AG10803 (cell line): ENCODE results near the gene GPR35.

Experiments used
- DNase-seq: peaks from one replicate; pipeline ENCODE4 v3.0.0; 2010; ENCODE audit warnings: low read depth
- H3K4me3 ChIP-seq: 2 replicates; pipeline ENCODE4 v1.5.1; 2011; ENCODE audit warnings: mild to moderate bottlenecking, low read length, control low read depth
- CTCF ChIP-seq: conservative IDR thresholded peaks from 2 replicates; pipeline ENCODE4 v1.5.1; 2011; ENCODE audit warnings: mild to moderate bottlenecking, low read length, control low read depth, inconsistent platforms

The GPR35 gene

DNA sequence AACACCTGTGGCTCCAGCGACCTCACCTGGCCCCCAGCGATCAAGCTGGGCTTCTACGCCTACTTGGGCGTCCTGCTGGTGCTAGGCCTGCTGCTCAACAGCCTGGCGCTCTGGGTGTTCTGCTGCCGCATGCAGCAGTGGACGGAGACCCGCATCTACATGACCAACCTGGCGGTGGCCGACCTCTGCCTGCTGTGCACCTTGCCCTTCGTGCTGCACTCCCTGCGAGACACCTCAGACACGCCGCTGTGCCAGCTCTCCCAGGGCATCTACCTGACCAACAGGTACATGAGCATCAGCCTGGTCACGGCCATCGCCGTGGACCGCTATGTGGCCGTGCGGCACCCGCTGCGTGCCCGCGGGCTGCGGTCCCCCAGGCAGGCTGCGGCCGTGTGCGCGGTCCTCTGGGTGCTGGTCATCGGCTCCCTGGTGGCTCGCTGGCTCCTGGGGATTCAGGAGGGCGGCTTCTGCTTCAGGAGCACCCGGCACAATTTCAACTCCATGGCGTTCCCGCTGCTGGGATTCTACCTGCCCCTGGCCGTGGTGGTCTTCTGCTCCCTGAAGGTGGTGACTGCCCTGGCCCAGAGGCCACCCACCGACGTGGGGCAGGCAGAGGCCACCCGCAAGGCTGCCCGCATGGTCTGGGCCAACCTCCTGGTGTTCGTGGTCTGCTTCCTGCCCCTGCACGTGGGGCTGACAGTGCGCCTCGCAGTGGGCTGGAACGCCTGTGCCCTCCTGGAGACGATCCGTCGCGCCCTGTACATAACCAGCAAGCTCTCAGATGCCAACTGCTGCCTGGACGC, 4.9 kb downstream of the GPR35 start:
- TF ChIP-seq CTCF, result no peak
- no peak for DNase-seq
- H3K4me3 ChIP-seq, result no peak overlapping the region

- TF ChIP-seq CTCF, result no peak
- no peak for DNase-seq
- H3K4me3 ChIP-seq, result no peak overlapping the region
Measured at GRCh38 chr2:240630771-240631547, 5.7 kb downstream of the GPR35 start.

- no peak for TF ChIP-seq CTCF
- no peak overlapping the region for H3K4me3 ChIP-seq
- no peak for DNase-seq
Measured at GRCh38 chr2:240631548-240632305, 6.4 kb downstream of the GPR35 start.

GRCh38 chr2:240632306-240632721, 7.0 kb downstream of the GPR35 start:
- DNase-seq, result no peak
- TF ChIP-seq CTCF, result no peak
- H3K4me3 ChIP-seq, result no peak overlapping the region

GRCh38 chr2:240635121-240635997, 10.1 kb downstream of the GPR35 start:
- H3K4me3 ChIP-seq, result no peak overlapping the region
- TF ChIP-seq CTCF, result no peak
- no peak for DNase-seq

DNA sequence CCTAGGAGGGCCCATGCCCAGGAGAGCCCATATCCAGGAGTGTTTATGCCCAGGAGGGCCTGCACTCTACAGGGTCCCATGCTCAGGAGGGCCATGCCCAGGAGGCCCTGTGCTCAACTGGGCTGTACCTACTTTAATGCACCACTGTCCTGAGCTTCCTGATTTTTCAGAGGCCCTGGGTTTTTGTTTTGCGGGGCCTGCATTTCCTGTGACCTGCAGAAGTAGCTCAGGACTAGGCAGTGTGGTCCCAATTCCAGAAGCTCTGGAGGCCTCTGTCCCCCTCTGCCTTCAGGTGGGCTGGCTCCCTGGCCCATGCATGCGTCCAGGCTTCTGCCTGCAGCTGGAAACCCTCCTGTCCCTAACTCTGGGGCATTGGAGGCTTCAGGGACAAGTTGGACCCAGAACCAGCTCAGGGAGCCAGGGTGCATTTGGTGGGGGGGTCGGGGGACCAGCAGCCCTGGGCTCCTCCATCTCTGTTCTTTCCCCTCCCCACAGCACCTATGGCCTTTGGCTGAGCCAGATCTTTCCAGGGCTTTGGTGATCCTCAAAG, 10.8 kb downstream of the GPR35 start:
- no peak for DNase-seq
- no peak for TF ChIP-seq CTCF
- H3K4me3 ChIP-seq, result no peak overlapping the region
